GM18951 (cell line): ENCODE results near the gene NSUN6.

Experiments
- POLR2A ChIP-seq: IDR thresholded peaks from 4 replicates; pipeline ENCODE4 v1.6.1; 2011; ENCODE audit warnings: mild to moderate bottlenecking; ENCODE audit not compliant: insufficient read length, insufficient read depth; ENCODE audit errors: extremely low read depth
- in situ Hi-C: fragments of 300-500 bp; cut with MboI; formaldehyde crosslinking; loops from one replicate; pipeline ENCODE4 v1.12.0; 2022; ENCODE audit warnings: low sequenced_read_pairs, mixed read lengths, inconsistent platforms; ENCODE audit not compliant: unreplicated experiment

Gene NSUN6

DNA sequence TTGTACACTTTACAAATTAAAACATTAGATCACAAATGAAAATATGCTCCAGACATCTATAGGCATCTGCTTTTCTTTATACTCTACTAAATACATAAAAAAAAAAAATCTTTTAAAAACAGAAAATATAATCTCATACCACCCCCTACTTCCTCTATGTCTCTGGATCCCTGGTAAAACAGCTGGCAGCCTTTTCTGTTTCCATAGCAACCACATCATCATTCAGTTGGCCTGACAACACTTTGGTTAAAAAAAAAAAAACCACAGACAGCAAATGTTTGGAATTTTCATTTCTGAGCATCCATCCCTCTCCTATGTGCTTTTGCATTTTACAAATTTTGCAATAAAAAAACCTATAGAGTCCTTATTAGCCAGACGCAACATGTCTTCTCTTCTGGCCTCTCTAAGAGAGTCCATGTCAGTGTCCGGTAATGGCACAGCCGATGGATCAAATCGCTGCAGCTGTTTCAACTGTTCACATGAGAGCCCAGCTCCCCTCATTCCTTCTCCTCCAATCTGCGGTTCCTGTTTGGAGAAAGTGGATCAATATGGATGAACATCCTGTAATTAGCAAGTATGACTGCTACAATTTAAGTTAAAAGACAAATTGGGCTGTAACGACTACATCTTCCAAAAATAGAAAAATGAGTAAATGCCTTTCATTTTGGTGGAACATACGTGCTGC, 105.6 kb downstream of the NSUN6 start:
- TF ChIP-seq POLR2A, result no peak
- in situ Hi-C loops, result no loop called here

DNA sequence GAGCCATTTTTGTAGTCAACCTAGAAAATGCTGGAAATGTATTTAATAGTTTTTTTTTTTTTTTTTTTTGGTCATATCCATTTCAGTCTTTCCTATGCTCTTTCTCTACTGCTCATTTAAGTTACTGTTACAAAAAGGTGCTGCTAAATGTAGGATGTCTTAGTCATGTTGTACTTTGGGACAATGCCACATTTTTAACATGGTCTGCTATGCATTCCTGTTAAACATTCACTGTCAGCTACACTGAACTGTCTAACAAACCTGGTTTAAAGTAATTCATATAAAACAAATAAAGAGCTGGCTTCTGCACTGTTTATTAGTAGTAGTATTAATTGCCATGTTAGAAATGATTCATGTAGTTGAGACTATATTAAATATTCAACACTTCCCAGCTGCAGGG, 108.6 kb downstream of the NSUN6 start:
- in situ Hi-C loops, result no loop called here
- no peak for TF ChIP-seq POLR2A

DNA sequence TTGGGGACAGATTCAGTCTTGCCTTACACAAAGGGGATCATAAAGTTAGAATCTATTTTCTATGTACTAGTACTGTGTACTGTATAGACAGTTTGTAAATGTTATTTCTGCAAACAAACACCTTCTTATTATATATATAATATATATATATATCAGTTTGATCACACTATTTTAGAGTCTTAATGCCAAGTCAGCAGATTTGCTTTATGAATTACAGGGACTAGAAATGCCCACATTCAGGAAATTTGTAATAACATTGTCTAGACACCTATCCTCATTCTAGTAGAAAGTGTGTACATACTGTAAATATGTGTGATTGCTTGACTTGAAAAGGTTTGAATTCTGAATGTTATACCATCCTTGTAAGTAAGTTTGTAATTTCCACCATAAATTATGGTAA, 111.2 kb downstream of the NSUN6 start:
- no peak for TF ChIP-seq POLR2A
- in situ Hi-C loops, result no loop called here

DNA sequence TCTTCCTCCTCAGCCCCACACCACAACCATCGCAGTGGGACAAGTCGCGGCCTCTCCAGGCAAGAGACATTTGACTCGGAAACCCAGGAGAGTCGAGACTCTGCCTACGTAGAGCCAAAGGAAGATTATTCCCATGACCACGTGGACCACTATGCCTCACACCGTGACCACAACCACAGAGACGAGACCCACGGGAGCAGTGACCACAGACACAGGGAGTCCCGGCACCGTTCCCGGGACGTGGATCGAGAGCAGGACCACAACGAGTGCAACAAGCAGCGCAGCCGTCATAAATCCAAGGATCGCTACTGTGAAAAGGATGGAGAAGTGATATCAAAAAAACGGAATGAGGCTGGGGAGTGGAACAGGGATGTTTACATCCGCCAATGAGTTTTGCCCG, 112.1 kb downstream of the NSUN6 start:
- TF ChIP-seq POLR2A, result no peak
- in situ Hi-C loops, result loop anchor here (5.0 kb wide), 1 partner anchor 43 kb away; no protein-coding TSS in a partner anchor

DNA sequence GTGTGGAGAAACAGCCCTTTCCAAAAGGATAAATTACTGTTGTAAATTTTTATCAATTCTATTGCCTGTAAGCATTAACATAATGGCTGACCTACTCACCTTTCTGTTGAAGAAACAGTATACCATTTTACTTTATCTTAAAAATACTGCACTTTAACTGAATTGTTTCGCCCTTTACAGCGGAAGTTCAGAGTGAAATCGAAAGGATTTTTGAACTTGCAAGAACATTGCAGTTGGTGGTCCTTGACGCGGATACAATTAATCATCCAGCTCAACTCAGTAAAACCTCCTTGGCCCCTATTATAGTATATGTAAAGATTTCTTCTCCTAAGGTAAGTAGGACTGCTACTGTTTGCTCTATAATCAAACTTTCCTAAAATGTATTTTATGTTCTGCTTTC, 117.5 kb downstream of the NSUN6 start:
- in situ Hi-C loops, result no loop called here
- no peak for TF ChIP-seq POLR2A

DNA sequence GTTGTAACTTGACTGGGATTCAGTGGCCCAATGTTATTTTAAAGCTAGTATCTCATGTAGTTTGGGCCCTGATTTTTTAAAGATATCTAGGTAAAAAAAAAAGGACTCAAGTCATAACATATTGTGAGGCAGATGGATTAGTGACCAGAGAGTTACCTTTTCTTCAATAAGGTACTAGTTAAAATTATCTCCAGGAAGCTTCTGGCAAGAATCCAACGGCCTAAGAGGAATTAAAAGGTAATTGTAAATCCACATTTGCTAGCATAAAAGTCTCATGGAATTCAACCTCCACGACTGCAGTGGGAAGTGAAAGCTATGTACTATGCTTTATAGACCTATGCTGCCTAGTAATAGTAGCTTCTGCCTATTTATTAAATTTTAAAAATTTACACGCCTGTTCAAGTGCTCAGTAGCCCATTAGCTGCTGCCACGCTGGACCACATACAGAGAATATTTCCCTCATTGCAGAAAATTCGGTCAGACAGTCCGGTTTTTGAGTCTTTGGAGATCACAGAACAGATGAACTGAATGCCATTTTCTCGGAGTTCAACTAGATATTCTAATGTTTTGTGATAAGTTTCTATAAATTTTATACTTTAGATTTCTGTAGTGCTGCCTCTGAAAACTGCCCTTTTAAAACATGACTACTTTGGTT, 118.4 kb downstream of the NSUN6 start:
- in situ Hi-C loops, result no loop called here
- TF ChIP-seq POLR2A, result no peak

DNA sequence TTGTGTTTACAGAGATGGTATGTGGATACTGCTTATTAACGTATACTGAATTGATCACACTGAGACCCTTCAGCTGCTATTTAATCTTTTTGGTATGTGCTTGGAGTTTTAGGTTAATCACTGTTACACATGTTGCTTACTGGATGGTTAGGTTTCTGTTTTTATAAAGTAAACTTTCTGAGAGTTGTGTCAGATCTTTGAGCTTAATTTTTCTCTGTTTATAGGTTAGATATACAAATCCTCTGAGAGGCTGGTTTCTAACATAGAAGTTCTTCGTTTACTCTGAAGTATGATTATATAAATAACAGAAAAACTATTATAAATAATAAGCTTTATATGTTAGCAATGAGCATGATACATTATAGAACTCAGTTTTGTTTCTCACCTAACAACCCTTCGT, 123.1 kb downstream of the NSUN6 start:
- in situ Hi-C loops, result no loop called here
- TF ChIP-seq POLR2A, result no peak

DNA sequence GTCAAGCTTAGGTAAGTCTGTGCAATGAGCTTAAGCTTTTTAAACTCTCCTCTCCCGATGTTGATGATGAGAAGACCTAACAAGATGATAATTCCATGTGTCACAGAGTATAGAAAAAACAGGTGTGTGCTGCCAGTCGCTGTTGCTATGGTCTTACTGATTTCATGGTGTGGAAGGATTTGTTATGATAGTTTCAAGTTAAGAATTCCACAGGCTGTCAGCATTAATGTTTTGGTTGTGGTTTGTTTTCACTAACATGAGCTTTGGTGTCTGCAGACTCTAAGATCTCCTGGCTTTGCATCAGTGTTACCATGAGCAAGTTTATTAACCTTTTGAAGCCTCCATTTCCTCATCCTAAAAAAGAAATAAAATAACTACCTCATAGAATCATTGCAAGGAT, 123.7 kb downstream of the NSUN6 start:
- in situ Hi-C loops, result no loop called here
- no peak for TF ChIP-seq POLR2A

DNA sequence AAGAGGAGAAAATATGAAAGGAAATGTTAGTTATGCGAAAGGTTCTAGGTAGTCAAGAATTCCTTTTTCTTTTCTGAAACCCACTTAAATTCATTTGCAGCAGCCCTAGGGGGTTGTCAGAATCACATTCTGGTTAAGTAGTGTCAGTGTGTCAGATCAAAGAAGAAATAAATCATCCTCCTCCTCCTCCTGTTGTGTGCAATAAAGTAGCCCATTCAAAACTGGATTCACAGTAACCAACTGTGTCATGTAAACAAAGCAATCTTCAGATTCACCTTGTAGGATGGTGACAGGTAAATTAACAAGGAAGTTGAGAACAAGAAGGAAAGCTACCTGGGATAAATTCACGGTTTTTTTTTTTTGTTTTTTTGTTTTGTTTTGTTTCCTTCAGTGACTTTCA, 127.5 kb downstream of the NSUN6 start:
- no peak for TF ChIP-seq POLR2A
- in situ Hi-C loops, result no loop called here

DNA sequence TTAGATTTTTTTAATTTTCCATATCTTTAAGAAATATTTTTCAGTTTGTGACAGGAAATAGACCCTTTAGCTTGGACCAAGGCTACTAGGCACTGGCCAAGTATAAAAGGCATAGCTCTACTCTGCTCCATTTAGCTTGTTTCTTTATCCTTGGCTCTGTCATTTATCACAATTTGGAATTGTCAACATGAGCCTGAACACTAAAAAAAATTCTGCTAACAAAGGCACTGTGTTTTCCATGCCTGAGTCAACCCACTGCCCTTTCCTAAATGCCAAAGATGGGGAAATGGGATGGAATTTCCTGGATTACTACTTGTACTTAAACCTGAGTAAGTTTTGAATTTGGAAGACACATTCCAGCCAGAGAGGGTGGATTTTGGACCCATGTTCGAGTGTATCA, 128.4 kb downstream of the NSUN6 start:
- in situ Hi-C loops, result no loop called here
- no peak for TF ChIP-seq POLR2A

DNA sequence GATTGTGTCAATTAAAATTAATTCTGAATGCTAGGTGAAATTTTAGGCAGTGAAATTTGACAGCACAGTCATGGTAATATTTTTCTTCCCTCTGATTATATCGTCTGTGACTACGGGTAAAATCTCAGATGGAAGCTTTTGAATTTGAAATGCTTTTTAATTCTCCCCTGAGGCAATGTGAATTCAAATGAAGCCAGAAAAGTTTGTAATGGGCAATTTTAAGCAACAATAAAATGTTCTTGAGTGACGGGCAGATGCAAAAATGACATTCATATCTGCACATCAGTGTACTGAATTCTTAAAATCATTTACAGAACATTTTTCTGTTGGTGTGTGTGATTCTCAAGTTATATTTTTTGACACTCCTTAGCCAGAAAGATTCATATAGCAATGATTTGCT, 134.5 kb downstream of the NSUN6 start:
- in situ Hi-C loops, result no loop called here
- TF ChIP-seq POLR2A, result no peak

DNA sequence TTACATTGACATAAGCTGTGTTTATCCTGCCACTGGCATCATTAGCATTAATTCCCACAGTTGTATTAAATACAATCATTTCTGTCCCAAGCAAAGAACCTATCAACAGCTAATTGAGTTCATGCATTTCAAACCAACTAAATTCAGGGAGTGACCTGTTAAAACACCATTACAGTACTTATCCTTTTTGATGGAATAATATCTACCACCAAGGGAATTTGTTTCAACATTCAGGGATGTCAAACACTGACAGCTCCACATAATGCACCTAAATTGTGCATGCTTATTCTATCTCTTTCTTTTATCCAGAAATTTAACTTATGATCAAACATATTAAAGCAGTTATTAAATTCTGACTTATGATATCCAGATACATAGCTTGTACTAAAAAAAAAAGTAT, 136.8 kb downstream of the NSUN6 start:
- in situ Hi-C loops, result no loop called here
- no peak for TF ChIP-seq POLR2A

DNA sequence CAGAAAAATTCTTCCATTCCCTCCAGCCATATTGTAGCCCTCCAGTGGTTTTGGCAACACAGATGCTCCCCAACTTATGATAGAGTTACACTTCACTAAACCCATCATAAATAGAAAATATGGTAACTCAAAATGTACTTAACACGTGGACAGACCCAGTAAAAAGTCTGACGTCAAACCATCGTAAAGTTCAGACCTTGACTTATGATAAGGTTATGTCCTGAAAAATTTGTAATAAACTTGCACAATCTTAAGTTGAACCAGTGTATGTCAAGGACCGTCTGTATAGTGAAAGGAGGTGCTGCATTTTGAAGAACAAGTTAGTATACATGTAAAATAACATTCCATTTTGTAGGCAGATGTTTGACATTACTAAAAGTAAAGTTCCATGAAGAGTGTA, 142.8 kb downstream of the NSUN6 start:
- in situ Hi-C loops, result no loop called here
- no peak for TF ChIP-seq POLR2A

DNA sequence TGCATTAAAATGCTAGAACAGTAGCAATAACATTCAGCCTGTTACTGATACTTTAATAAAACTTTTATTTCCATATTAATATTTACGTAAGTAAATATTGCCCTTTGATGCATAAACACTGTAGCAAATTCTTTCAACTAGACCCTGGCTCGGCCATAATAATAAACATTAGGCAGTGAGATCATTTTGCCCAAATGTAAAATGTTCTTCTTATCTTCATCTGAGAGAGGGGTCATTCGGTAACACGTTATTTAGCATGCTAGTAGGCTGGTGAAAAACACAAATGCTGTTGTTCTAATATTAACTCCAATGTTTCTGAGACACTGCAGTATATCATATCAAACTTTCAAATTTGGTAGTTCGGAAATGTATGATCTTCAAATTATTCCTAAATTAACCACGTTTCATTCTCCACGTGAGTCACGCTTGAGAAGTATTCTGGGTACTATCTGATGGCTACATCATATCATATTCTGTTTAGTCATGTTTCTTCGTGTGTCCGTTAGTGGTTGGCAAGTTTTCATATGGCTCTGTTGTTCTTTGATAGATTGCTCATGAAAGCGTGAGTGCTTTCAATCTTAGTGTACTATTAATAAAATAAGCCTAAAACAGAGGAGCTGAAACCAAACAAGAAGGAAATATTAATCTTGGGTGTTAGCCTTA, 145.8 kb downstream of the NSUN6 start:
- in situ Hi-C loops, result no loop called here
- no peak for TF ChIP-seq POLR2A
